Trophoblast cell (in vitro differentiated cells and primary cell): ENCODE results near the gene APOB.

Source experiments
- DNase-seq, 2 donors: peaks; one replicate each; pipeline ENCODE4 v3.0.0-alpha.2; 2016
- H2AFZ ChIP-seq: 2 replicates; pipeline ENCODE4 v1.6.1; 2013; ENCODE audit warnings: low read length, moderate library complexity, mild to moderate bottlenecking; ENCODE audit not compliant: insufficient read depth, poor library complexity
- H2AK5ac ChIP-seq: 2 replicates; pipeline ENCODE4 v1.6.1; 2013; ENCODE audit warnings: mild to moderate bottlenecking, low read length
- H2BK120ac ChIP-seq: 2 replicates; pipeline ENCODE4 v1.6.1; 2013; ENCODE audit warnings: low read length, mild to moderate bottlenecking, moderate library complexity; ENCODE audit not compliant: insufficient read depth, poor library complexity
- H2BK12ac ChIP-seq: 2 replicates; pipeline ENCODE4 v1.6.1; 2013; ENCODE audit warnings: mild to moderate bottlenecking, low read length, moderate library complexity
- H2BK5ac ChIP-seq: 2 replicates; pipeline ENCODE4 v1.6.1; 2013; ENCODE audit warnings: low read length, low read depth, moderate library complexity, mild to moderate bottlenecking; ENCODE audit not compliant: poor library complexity
- H3K14ac ChIP-seq: 2 replicates; pipeline ENCODE4 v1.6.1; 2013; ENCODE audit warnings: mild to moderate bottlenecking, low read length
- H3K18ac ChIP-seq: 2 replicates; pipeline ENCODE4 v1.6.1; 2013; ENCODE audit warnings: mild to moderate bottlenecking, low read length
- H3K23ac ChIP-seq: 2 replicates; pipeline ENCODE4 v1.6.1; 2013; ENCODE audit warnings: low read length
- H3K27ac ChIP-seq: 2 replicates; pipeline ENCODE4 v1.5.1; 2013; ENCODE audit warnings: low read depth, mild to moderate bottlenecking, inconsistent platforms, low read length, moderate library complexity
- H3K27me3 ChIP-seq: 2 replicates; pipeline ENCODE4 v1.6.1; 2013; ENCODE audit warnings: inconsistent platforms, mild to moderate bottlenecking, low read length, moderate library complexity; ENCODE audit not compliant: insufficient read depth
- H3K36me3 ChIP-seq, 2 experiments: 1 replicate in 1 of 2; 2 replicates in 1 of 2; pipeline ENCODE4 v1.6.1; 2013; ENCODE audit warnings: low read length in 2 of 2, mild to moderate bottlenecking in 2 of 2, moderate library complexity in 1 of 2; ENCODE audit not compliant: insufficient read depth in 2 of 2, control insufficient read depth in 1 of 2
- H3K4ac ChIP-seq: 2 replicates; pipeline ENCODE4 v1.6.1; 2013; ENCODE audit warnings: low read depth, mild to moderate bottlenecking, low read length, moderate library complexity
- H3K4me1 ChIP-seq, 2 experiments: 1 replicate in 1 of 2; 2 replicates in 1 of 2; pipeline ENCODE4 v1.6.1; 2013; ENCODE audit warnings: low read length in 2 of 2, mild to moderate bottlenecking in 2 of 2, moderate library complexity in 1 of 2; ENCODE audit not compliant: insufficient read depth in 2 of 2, control insufficient read depth in 1 of 2
- H3K4me2 ChIP-seq: 2 replicates; pipeline ENCODE4 v1.6.1; 2013; ENCODE audit warnings: inconsistent platforms, mild to moderate bottlenecking, low read length, moderate library complexity
- H3K4me3 ChIP-seq: 2 replicates; pipeline ENCODE4 v1.5.1; 2013; ENCODE audit warnings: mild to moderate bottlenecking, low read depth, low read length, inconsistent platforms
- H3K79me1 ChIP-seq: one replicate; pipeline ENCODE4 v1.6.1; 2013; ENCODE audit warnings: low read length
- H3K79me2 ChIP-seq: 2 replicates; pipeline ENCODE4 v1.6.1; 2013; ENCODE audit warnings: low read length, mild to moderate bottlenecking; ENCODE audit not compliant: control insufficient read depth, insufficient read depth, poor library complexity
- H3K9ac ChIP-seq: 2 replicates; pipeline ENCODE4 v1.6.1; 2013; ENCODE audit warnings: mild to moderate bottlenecking, low read length
- H3K9me3 ChIP-seq: 2 replicates; pipeline ENCODE4 v1.6.1; 2013; ENCODE audit warnings: low read depth, mild to moderate bottlenecking, control low read depth, inconsistent platforms, low read length; ENCODE audit not compliant: insufficient read depth
- H4K12ac ChIP-seq: 2 replicates; pipeline ENCODE4 v1.6.1; 2013; ENCODE audit warnings: low read depth, mild to moderate bottlenecking, low read length, moderate library complexity
- H4K8ac ChIP-seq: 2 replicates; pipeline ENCODE4 v1.6.1; 2013; ENCODE audit warnings: low read depth, mild to moderate bottlenecking, low read length, moderate library complexity
- H4K91ac ChIP-seq: one replicate; pipeline ENCODE4 v1.6.1; 2013; ENCODE audit warnings: low read depth, mild to moderate bottlenecking, low read length, moderate library complexity
- WGBS: extraction: QIAGEN DNeasy Blood & Tissue Kit; methylation state at CpG from one replicate; pipeline ENCODE4 v1.1.7; 2013; ENCODE audit warnings: missing lambda C conversion rate; ENCODE audit not compliant: insufficient read length, insufficient coverage; ENCODE audit errors: extremely low coverage; 5-methylcytosine and 5-hydroxymethylcytosine counted together

Gene APOB

GRCh38 chr2:20982861-20983260, 61.0 kb downstream of the APOB start:
- H3K4ac ChIP-seq: no peak overlapping the region
- no peak overlapping the region for H2BK120ac ChIP-seq
- H2BK5ac ChIP-seq: no peak overlapping the region
- no peak overlapping the region for H4K8ac ChIP-seq
- no peaks in the 10 kb centered on the region for H3K79me2 ChIP-seq
- H3K36me3 ChIP-seq: no peaks in the 10 kb centered on the region
- no peak overlapping the region for H3K18ac ChIP-seq
- no peak overlapping the region for H3K4me2 ChIP-seq
- H3K79me1 ChIP-seq: no peaks in the 10 kb centered on the region
- H2AK5ac ChIP-seq: no peak overlapping the region
- H4K12ac ChIP-seq: no peak overlapping the region
- H3K4me3 ChIP-seq: no peak overlapping the region
- H3K23ac ChIP-seq: no peak overlapping the region
- no peaks in the 10 kb centered on the region for H3K9me3 ChIP-seq
- no CpG with 5 or more reads among the region's 7 CpGs for WGBS
- H3K27ac ChIP-seq: no peak overlapping the region
- no peak overlapping the region for H2AFZ ChIP-seq
- no peaks in the 10 kb centered on the region for H3K27me3 ChIP-seq
- no peak overlapping the region for H3K9ac ChIP-seq
- H4K91ac ChIP-seq: no peak overlapping the region
- H2BK12ac ChIP-seq: peak overlapping the region; percentile 25
- no peak for DNase-seq
- no peak overlapping the region for H3K14ac ChIP-seq
- H3K4me1 ChIP-seq: peaks cover 14 to 18% of the 10 kb centered on the region in 2 experiments

GRCh38 chr2:20977520-20978180, 66.2 kb downstream of the APOB start:
- no peak for DNase-seq
- no CpG with 5 or more reads among the region's 4 CpGs for WGBS
- Histone ChIP-seq H4K91ac (no peak overlapping the region), H2AFZ (no peak overlapping the region), H3K4me1 (peaks cover 0 to under 1% of the 10 kb centered on the region in 2 experiments), H3K36me3 (no peaks in the 10 kb centered on the region), H2BK120ac (no peak overlapping the region), H3K4me2 (no peak overlapping the region), H3K79me2 (no peaks in the 10 kb centered on the region), H3K4ac (no peak overlapping the region), H2BK12ac (no peak overlapping the region), H3K79me1 (no peaks in the 10 kb centered on the region), H3K14ac (no peak overlapping the region), H3K4me3 (no peak overlapping the region), H3K27me3 (no peaks in the 10 kb centered on the region), H4K8ac (no peak overlapping the region), H2BK5ac (no peak overlapping the region), H2AK5ac (no peak overlapping the region), H3K18ac (no peak overlapping the region), H3K27ac (no peak overlapping the region), H4K12ac (no peak overlapping the region), H3K9ac (no peak overlapping the region), H3K9me3 (peaks cover 2% of the 10 kb centered on the region), H3K23ac (no peak overlapping the region)

DNA sequence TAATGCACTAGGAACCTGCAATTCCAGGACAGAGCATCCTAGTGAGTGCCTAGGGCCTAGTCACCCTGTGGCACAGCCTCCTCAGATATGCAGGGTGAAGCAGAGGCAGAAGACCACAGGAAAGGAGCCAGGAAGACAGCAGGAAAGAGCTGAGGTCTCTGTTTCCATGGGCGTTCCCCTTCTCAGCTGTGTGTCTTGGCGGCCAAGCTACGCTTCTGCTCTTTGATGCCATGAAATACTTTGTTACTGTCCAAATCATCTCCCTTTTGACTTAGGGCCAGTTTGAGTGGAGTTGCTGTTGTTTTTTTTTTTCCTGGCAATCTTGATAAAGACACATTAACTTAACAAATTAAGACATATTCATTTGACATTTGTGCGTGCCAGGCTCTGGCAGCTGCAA, 67.3 kb downstream of the APOB start:
- no peak overlapping the region for H3K18ac ChIP-seq
- H2BK12ac ChIP-seq: no peak overlapping the region
- H3K27me3 ChIP-seq: no peaks in the 10 kb centered on the region
- no peak overlapping the region for H3K27ac ChIP-seq
- WGBS: no CpG with 5 or more reads among the region's 4 CpGs
- H3K14ac ChIP-seq: no peak overlapping the region
- peaks cover 2% of the 10 kb centered on the region for H3K9me3 ChIP-seq
- no peak overlapping the region for H2BK120ac ChIP-seq
- no peak overlapping the region for H2AK5ac ChIP-seq
- H3K36me3 ChIP-seq: no peaks in the 10 kb centered on the region
- no peak overlapping the region for H3K23ac ChIP-seq
- no peak overlapping the region for H4K12ac ChIP-seq
- H3K4me2 ChIP-seq: no peak overlapping the region
- H3K4me1 ChIP-seq: no peaks in the 10 kb centered on the region
- no peak overlapping the region for H3K4ac ChIP-seq
- no peak overlapping the region for H4K91ac ChIP-seq
- H3K4me3 ChIP-seq: no peak overlapping the region
- no peak overlapping the region for H2AFZ ChIP-seq
- H3K79me2 ChIP-seq: no peaks in the 10 kb centered on the region
- no peak overlapping the region for H2BK5ac ChIP-seq
- no peak overlapping the region for H3K9ac ChIP-seq
- H3K79me1 ChIP-seq: no peaks in the 10 kb centered on the region
- no peak for DNase-seq
- no peak overlapping the region for H4K8ac ChIP-seq

GRCh38 chr2:20972792-20973565, 70.9 kb downstream of the APOB start:
- H2BK5ac ChIP-seq: no peak overlapping the region
- no peak overlapping the region for H3K27ac ChIP-seq
- H3K9ac ChIP-seq: no peak overlapping the region
- peaks cover 2% of the 10 kb centered on the region for H3K9me3 ChIP-seq
- H3K79me2 ChIP-seq: no peaks in the 10 kb centered on the region
- no peak overlapping the region for H4K12ac ChIP-seq
- no peaks in the 10 kb centered on the region for H3K27me3 ChIP-seq
- no peak overlapping the region for H3K23ac ChIP-seq
- DNase-seq: no peak
- H3K36me3 ChIP-seq: no peaks in the 10 kb centered on the region
- H3K79me1 ChIP-seq: no peaks in the 10 kb centered on the region
- no peak overlapping the region for H3K4me3 ChIP-seq
- no peak overlapping the region for H3K4me2 ChIP-seq
- no peak overlapping the region for H4K91ac ChIP-seq
- no peaks in the 10 kb centered on the region for H3K4me1 ChIP-seq
- H3K4ac ChIP-seq: no peak overlapping the region
- H4K8ac ChIP-seq: no peak overlapping the region
- no peak overlapping the region for H3K18ac ChIP-seq
- H2BK120ac ChIP-seq: no peak overlapping the region
- no peak overlapping the region for H2AK5ac ChIP-seq
- no peak overlapping the region for H2BK12ac ChIP-seq
- H3K14ac ChIP-seq: no peak overlapping the region
- WGBS: no CpG with 5 or more reads among the region's 2 CpGs
- no peak overlapping the region for H2AFZ ChIP-seq
